GDM1 (cell line): ENCODE measurements around the gene CD48.

ENCODE experiments used
- DNase-seq: peaks from one replicate; lab custom pipeline; 2025; lab: John Stamatoyannopoulos, UW

The CD48 gene

DNA sequence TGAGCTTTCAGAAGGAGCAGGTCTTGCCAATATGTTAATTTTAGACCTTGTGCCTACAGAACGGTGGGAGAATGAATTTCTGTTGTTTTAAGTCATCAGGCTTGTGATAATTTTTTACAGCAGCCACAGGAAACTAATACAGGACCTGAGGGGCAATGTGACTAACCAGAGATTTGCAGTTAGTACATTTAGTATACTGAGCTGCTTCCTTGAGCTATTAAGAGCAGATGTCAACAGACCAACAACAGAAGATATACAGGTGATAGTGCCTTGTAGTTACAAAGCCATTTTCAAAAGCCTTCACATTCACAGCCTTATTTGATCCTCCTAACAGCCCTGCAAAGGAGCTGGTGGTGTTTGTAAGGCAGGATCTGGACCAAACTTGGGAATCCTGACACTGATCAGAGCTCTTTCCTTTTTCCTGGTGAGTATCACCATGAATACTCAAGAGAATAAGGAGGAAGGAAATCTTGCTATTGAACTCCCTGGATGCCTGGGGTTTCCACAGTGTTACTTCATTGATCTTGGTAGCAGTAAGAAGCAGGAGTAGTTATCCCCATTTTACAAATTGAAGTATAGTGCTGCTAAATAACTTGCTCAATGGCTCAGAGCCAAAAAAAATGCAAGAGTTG, 60.1 kb downstream of the CD48 start:
- no peak for DNase-seq

DNA sequence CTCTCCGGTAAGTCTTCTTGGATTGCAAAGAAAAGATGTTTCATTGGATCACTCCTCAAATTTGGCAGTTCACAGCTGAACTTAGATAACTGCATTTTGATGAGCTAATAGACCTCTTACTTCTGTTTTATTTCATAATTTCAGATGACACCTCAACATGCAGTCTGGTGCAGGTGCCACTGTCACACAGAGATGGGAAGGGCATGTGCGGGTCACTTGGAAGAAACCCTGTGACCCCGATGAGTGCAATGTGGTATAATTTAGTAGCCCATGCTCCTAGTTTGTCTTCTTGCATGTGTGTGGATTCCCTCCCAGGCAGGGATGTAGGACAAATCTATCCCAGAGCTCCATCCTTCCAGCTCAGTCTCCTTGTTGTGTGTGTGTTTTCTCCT, 64.3 kb downstream of the CD48 start:
- DNase-seq, result no peak

- DNase-seq, result peak; percentile 62
Measured at GRCh38 chr1:160646711-160647328, 64.8 kb downstream of the CD48 start, which contains the start of gene SLAMF1. SLAMF1 (minus strand) TSS chr1:160647044; CDS start chr1:160646945, 99 bp downstream.

DNA sequence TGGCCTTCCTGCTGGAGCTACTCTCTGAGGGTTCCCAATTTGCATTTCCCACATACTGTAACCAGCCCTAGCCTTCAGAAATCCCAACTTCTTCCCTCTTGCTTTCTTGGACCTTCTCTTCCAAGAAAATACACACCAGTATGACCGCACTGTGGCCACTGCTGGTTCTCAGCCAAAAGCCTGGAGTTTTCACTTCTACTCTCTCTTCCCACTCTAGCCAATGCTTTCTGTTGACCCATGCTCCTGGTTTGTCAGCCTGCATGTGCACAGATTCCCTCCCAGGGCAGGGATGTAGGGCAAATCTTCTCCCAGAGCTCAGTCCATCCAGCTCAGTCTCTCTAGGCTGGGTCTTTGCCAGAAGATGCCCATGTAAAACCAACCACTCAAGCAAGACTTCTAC, 65.4 kb downstream of the CD48 start:
- DNase-seq, result no peak

DNA sequence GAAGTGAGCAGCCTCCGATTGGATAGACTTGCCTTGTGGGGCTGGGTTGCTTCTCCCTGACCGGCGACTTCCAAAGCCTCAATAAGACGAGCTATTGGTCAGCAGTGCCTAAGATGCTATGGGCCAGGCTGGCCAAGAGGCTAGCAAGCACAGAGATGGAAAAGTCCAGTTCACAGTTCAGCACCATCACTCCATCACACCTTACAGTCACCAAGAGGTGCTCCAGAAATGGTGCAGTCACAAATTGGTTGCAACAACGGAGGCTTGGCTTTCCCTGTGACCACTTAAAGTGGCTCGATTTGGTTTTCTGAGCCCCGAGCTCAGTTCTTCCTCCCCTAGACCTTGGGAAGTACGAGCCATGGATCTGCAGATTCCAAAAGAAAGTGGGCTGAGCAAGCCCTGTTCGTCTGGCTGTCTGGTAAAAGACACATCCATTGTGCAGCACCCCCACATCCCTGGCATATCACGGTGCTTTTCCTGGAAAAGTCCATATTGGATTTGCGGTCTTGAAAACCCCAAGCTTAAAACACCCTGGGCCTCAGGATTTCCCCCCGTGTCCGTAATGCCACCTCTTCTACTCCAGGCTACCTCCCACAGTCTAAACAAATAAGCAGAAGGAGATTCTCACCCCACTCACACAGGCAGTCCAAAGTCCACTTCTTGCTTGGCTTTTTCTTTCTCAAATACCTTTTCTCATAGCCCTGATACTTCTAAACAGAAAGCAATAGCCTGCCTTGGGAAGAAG, 66.1 kb downstream of the CD48 start:
- DNase-seq, result no peak

DNA sequence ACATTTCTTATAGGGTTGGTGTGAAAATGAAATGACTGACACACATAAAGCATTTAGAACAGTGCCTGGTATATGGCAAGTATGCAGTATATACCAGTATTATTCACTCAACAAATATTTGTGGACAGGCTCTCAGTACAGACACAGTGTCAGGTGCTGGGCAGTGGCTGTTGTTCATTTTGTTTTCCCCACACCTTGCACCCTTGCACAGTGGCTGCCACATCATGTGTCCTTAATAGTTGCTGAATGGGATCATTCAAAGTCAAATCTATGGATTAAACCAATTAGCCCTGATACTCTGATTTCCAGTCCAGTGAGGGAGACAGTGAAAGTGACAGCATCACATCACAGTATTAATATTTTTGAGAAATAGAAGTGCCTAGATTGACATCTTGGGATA, 67.2 kb downstream of the CD48 start:
- DNase-seq, result no peak

DNA sequence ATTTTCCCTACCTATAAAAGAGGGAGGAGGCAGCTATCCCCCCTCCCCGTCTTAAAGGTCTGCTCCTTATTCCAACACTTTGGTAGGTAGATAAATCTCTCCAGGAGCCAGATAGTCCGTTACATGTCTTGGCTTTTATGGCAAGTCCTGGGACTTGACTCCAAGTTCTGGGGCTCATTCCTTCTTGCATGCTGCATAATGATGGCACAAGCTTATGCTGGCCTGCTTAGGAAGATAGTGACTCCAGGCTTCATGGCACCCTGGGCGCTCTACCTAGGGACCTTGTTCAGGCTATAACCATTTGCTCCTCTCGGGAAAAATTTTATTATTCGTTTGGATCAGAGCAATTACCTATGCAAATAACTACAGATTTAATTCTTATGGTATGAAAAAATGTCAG, 68.5 kb downstream of the CD48 start:
- DNase-seq, result no peak

GRCh38 chr1:160642281-160642644, 69.4 kb downstream of the CD48 start:
- DNase-seq, result no peak

DNA sequence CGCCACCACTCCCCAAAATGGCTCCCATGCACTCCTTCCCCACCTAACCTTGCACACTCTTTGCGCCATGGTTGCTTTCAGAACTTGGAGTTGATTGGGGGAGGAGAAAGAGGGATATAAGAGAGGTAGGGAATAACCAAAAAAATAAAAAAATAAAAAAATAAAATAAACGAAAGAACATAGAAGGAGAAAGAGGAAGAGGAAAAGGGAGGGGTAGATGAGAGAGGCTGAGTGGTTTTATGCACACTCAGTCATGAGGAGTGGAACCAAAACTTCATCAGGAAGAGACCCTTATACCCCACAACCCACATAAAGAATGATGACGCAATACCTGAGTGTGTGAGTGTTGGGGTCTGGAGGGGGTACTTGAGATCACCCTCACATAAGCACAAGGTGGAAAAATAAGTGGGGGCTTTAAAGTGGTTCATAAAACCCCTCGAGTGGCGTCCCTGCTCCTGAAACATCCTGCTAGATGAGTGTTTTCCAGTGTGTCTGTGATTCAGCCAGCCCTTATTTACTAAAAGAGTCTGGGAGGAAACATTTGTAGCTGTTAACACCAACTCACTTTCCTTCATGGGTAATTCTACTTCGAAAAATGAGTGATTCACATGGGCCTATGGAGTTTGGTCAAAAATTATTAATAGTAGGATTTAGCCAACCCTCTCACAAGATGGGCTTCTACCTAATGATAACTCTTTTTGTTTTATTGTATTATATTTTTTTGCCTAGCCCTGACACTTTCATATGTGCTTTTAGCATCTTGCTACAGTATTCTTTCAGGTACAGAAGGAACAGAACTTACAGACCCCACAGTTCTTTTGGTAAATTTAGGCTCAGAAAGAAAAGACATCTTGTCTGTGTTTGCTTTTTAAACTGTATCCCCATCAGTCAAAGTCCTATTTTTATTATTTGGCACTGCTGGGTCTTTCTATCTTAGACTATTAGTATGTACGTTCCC, 70.0 kb downstream of the CD48 start:
- no peak for DNase-seq

DNA sequence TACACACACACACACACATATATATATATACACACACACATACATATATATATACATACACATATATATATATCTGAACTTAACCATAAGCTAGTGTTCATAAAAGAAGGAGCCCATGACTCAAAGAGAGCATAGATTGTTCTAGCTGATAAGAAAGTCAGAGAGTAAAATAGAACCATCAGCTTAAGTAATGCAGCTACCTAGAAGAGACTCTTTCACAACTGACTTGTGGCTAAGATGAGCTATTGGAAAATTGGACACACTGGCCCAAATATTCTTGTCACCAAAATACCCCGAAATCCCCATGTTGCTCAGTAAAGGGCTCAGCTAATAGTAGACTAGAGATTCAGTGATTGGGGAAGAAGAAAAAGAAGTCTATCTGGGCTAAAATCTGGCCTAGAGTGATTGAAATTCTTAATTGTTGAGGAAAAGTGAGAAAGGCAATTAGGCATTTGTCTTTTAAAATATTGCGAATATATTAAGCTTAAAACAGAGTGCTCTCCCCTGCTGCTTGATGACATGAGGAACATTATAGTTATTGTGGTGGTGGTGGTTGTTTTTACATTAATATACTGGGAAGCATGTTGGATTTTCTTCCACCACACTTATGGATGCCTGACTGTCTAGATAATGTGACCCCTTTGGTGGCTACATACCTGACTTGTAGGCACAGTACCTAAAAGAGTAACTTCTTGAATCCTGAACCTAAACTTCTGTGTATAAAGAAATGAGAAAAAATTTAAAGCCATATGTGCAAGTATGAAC, 71.1 kb downstream of the CD48 start:
- DNase-seq, result no peak

DNA sequence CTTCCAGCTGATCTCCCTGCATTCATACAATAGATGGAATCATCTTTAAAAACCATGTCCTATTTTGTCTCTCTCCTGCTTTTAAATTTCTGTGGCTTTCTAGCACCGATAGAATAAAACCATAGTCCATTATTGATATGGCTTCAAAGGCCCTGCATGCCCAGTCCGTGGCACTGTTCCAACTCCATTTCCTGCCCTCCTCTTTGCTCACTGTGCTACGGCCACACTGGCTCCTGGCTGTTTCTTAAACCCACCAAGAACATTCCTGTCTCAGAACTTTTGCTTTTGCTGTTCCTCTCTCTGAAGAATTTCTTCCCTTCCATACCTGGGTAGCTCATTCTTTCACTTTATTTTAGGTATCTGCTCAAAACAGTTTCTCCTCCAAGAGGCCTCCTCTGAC, 72.0 kb downstream of the CD48 start:
- no peak for DNase-seq

GRCh38 chr1:160638926-160639325, 72.7 kb downstream of the CD48 start:
- DNase-seq, result no peak

DNA sequence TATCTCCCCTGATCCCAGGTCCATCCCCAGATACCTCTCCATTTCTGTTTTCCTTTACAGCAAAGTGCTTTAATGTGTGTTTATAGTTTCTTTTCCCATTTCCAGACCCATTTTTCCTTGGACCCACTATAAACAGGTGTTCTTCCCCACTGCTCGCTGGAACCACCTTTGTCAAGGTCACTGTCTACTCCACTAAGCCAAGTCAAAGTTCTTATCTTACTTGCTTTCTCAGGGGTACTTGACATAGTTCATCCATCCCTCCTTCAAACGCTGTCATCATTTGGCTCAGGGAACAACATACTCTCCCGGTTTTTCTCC, 73.1 kb downstream of the CD48 start:
- DNase-seq, result no peak

DNA sequence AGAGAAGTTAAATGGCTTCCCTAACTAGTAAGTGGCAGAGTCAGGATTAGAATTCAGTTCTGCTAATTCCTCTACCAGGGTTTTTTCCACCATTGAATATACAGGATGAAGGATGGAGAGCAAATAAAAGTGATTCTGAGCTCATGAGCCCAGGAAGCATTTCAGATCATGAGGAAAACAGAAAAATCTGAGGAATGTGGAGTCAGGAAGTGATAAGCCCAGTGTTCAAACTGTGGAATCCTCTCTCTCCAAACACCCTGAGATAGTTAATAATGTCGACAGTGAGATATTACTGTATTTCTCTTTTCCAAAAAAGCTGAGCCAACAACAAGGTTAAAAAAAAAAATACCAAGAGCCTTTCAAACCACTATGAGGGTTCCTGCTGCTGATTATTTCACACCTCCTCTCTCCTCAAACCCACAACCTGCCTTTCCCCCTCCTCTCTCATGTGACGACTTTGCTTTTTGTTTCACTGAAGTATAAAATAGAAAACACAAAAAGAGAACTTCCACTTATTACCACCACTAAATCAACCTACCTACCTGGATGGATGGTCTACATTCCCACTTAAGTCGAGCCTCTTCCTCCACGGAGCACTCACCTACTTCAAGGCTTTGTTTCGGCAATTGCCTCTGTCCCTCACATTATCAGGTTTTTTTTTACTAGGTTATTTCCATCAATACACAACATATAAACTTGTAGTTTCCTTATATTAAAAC, 73.6 kb downstream of the CD48 start:
- no peak for DNase-seq

DNA sequence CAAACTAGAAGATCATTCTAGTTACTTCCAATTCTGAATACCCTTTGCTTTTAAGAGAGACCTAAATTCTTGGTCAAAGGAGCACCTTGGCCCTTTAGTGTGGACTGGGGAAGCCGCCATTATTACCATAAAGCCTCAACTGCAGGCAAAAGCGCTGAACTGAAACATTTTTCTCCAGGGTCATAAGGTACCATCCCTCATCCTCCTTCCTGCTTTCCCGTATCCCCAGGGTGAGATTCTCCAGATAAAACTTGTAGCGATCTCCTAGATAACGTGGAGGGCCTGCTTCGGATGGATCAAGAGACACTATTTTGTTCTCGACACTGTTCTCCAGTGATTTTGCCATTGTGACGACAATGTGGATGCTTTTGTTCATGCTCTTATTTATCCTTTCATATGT, 74.6 kb downstream of the CD48 start:
- no peak for DNase-seq

GRCh38 chr1:160636547-160636946, 75.1 kb downstream of the CD48 start:
- DNase-seq, result no peak

DNA sequence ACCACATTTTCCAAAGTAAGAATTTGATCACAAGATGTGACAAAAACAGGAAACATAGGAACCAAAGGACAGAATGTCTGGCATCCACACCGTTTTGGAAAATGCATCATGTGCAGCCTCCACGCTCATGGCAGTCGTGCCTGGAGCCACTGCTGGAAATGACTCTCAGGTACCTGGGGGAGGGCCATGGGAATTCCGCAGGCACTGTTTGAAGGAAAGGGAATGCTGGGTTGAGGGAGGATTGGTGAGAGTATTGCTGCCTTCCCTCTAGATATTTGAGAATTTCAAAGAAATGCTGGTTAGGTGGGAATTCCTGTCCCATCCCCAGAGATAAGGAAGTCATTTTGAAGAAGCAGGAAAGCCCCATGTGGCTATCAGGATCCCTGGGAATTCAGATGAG, 75.5 kb downstream of the CD48 start:
- no peak for DNase-seq

DNA sequence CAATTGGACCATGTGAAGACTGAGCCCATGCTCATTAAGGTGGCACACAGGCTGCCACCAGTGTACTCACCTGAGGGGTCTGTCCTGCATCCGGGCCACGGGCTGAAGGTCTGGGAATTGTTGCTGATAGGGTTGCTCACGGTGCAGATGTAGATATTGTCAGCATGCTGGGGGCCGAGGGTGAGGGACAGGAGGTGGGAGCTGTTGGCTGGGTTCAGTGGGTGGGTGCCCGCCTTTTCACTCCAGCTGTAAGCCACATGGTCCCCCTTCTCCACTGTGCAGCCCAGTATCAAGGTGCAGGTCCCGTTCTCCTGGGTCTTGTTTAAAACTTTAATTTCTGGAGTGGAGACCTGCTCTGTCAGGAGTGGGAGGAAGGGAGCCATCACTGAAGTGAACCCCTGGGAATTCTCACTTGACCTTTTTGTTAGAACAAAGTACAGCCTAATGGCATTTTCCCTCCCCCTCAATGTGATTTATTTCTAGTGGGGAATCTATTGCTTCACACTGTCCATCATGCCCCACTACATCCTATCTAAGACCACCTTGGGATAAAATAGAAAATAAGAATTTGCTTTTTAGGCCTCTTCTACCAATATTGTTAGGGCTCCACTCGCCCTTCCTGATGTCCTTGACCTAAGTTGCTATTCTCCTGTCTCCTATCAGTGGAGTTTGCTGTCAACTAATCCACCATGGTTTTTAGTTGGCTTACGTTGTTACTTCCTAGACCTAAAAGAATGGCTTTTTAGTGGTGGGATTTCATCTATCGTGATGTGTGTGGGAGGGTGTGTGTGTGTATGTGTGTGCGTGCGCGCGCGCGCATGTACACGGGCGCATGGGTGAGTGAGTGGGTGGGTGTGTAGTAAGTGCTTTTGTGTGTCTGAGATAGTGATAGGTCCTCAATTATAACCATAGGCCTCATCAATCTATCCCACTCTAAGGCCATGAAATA, 76.8 kb downstream of the CD48 start:
- DNase-seq, result no peak

DNA sequence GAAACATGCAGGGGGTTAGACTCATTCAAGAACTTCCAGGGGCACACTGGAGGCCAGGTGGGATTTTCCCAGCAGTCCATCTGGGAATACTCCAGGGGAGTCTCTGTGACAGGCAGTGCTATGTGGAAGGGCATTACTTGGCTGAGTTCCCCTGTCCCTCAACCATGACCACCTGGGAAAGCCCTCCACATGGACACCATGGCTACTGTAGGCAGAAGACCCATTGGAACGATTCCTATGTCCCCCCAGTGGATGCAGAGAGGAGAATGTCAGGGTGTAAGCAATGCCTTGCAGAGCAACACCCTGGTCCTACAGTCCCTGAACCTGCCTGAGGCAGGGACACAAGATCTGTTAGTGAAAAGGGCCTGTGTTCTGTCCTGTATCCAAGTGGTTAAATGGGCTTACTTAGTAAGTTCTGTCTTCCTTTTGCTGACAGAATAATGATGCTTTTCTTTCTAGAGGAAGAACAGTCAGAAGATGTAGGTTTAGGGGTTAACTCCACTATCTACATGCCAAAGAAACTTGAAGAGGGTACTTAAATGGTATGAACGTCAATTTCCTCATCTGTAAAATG, 78.2 kb downstream of the CD48 start:
- no peak for DNase-seq
